Inferior parietal cortex (tissue), 1 donor: ENCODE measurements around the gene RASEF.

Experiments used
- DNase-seq: peaks from one replicate; pipeline ENCODE4 v3.0.0-alpha.2; 2016; ENCODE audit errors: extremely low spot score

The RASEF gene

DNA sequence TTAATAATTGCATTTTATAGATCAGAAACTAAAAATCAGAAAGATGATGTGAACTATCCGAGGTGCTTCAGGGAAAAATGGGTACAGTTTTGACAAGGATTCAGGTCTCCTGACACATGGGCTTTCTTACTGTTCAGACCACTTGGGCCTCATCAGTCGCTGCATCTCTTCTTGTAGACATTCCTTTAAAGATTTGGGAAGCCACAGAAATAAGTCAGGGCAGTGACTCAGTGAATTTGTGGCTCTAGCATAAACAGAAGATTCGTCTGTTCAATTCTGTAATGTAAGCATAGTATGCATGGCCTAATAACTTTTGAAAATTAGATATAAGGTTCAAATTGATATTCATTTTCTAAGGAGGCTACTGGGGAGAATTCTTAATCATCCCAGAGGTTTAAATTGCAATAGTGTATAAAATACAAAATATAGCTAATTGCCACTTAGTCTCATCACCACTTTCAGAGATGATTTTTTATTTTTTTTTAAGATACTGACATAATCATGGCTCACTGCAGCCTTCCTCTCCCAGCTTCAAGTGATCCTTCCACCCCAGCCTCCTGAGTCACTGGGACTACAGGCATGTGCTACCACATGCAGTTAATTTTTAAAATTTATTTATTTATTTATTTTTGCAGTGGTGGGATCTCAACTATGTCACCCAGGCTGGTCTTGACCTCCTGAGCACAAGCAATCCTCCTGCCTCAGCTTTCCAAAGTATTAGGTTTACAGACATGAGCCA is 48.9 kb downstream of the RASEF start:
- DNase-seq, result no peak

DNA sequence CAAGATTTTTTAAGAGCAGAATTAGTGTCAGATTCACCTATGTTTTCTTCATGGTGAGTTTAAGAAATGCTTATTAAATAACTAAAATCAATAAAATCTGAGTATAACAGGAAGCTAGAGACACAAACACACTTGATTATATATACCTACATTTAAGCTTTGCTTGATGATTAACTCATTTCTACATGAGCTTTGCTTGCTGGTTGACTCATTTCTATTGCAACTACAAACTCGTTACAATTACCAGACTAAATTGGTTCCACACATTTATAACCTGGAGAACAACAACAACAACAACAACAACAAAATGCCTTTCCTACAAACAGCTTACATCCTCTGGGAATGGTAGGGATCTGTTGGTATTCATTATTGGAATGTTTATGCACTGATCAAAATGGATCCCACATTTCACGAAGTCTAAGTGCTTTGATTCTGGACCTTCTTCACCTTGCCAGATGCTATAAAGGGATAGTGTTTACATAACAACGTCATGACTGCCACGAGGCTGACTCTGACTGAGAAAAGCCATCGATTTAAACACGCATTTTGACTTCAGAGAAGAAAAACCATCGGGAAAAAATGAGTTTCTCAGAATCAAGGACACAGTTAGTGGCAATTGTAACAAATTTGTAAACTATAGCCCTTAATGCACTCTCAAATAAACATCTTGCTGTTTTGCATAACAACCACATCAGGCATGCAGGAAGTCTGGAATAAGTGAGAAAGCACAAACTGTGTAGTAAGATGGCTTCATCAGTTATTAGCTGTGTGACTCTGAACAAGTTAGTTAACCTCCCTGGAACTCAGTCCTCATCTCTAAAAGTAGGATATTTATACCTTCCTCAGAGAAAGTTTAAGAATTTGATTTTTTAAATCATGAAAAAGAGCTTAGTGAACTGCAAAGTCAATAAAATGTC is 49.8 kb downstream of the RASEF start:
- no peak for DNase-seq

DNA sequence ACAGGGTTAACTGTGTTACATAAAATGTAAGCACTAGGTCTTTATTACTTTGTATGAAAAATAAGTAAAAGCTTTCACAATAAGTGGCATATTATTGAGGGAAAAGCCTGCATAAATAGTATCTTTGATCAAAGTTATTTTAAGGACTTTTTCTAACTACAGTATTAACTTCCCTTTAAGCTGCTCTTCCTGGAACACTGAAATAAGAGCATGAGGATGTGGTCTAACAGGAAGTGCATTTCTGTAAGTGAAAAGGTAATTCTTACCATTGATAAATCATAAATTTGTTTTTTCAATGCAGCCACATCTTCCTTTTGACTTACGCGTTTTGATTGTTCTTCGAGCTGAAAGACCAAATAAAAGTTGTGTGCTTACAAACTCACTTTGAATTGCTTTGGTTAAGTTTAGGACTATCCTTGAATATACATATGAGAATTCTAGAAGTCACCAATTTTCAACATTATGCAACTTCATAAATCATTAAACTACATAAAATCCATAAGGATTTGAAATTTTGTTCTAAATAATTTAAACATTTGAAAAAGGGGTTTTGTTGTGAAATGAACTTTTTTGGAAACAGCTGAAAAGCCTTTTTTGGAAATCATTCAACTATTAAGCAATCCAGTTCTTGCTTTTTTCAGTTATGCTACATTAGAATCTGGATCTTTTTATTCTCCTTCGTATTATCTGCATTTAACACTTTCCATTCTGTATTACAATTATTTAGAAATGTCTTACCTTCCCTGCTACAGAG is 50.6 kb downstream of the RASEF start:
- no peak for DNase-seq

DNA sequence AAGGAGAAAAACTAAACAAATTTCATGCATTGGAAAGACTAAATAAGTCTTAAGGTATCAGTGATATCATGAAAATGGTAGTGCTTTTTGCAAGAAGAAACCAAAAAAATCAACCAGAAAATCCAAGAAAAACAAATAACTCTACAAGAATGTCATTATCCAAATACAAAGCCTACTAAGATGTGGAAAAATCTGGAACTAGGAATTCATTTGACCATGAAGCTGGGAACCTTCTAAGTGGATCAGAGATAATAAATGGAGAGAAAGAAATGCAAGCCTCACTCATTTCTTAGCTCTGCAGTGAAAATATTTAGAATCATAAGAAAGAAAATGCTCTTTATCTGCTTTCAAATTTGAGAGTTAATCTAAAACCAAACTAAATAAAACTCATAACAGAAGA is 51.3 kb downstream of the RASEF start:
- DNase-seq, result no peak

DNA sequence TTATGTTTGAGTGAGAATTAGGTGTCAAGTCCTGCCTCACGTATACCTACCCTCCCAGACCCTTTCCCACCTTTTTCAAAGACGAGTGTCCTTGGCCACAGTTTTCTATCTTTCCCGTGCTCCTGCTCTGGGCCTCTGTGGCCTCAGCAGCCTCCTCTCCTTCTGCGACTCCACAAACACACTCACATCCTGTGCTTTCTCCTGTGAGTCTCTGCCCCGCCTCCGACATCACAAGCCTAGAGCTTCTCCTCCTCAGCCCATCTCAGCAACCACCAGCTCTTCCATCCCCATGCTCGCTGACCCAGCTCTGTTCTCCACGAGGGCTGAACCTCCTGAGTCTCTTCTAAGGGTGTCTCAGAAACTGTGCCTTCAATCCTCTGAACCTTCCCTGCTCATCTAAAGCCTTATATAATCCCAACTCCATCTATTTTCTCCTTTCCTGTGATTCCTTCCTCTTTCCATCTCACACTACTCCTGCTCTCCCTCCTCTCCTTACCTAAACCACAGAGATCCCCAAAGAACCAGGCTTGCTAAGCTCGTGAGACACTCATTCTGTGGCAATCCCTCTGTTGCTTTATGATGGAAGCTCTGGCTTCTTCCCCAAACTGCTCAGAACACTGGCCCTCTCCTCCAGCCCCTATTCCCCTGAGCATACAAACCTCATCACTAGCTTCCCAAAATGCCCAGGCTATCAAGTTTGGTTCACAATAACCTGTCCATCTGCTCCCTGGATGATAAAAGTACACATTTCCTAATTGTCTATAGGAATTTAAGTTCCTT is 55.2 kb downstream of the RASEF start:
- no peak for DNase-seq

- DNase-seq, result no peak
Measured at GRCh38 chr9:83006378-83006777, 56.6 kb downstream of the RASEF start.

GRCh38 chr9:83005963-83006362 is 57.0 kb downstream of the RASEF start:
- DNase-seq, result no peak

DNA sequence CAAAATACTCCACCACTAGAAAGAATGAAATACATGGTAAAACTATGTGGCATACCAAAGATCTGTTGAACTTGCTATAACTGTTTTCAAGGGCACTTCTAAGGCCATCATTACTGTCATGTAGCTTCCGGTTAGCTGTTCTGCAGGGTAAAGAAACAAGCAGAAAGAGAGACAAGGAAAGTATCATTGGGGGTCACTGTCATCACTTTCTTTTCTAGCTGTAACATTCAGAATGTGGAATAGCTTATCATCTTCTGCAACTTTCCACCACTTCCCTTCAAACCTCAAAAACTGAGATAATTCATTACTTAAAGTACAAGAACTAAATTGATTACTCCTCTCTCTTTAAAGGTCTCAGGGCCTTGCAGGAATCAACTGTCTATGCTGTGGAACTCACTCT is 57.6 kb downstream of the RASEF start:
- DNase-seq, result no peak

DNA sequence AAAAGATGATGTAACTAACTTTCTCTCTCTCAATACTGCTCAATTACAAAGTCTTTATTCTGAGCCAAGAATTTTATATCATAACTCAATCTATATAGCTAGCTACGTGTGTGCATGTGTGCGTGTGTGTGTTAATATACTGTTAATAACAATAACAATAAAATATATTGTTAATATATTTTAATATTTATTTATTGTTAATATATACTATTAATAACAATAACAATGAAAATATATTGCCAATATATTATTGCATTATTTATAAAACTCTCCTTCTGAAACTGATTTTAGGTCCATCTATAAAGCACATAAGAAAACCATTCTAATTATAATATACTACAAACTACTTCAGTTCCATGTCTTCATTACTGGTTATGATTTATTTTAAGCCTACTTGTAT is 60.6 kb downstream of the RASEF start:
- no peak for DNase-seq

DNA sequence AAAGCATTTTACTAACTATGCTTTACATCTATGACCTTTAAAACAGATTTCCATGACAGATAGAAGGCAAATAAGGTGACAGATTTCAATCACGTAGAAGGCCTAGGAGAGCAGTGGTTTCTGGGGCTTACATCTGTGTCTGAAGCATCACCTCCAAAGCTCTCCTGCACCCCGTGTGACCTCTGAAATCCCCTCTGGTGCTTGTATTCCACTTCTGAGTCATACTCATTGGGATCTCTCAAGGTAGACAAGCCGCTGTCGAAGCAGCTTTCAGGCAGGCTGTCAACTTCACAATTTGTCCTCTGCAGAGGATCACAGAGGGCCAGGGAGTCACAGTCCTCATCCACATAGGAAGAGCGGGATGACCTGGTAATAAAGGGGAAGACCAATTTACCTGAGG is 62.2 kb downstream of the RASEF start:
- DNase-seq, result no peak

DNA sequence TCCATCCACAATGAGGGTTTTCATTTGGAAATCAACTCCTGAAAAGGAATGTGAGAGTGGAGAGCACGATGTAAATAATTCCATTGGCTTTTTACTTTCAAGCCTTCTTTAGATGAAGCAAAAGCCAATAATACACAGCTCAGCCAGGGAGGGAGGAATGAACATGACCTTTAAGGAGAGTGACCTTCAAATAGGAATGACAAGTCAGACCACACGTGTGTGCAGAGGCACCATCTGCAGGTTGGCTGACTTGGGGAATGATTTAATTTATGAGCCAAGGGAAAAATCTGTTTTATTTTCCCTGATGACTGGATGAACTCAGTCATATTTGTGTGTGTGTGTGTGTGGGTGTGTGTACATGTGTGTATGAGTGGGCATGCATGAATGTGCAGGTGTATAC is 64.5 kb downstream of the RASEF start:
- DNase-seq, result no peak

DNA sequence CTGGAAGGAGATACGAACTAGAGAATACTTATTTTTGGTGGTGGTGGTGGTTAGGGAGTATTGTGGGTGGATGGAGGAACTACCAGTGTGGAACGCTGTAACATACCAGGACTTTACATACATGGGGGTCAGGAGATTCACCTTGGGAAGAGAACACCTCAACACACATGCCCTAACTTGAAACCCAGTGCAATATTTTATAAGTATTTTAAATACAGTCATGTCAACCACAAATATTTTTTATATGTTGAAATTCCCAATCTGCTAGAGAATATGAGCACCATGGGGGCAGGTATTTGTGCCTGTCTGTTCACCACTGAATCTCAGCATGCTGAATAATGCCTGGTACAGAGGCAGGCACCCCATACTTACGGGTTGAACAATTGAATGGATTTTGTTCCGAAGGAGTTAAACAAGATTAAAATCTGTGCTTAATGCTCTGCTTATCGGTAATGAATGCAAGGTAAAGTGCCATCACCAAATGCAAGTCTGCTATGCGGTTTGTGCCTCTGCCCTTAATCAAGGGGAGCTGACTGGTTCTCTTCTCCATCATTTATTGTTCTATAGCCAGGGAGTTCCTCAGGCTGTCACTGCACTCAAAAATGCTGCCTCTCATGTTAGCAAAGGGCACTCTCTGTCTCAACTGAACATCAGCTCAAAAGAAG is 65.3 kb downstream of the RASEF start:
- DNase-seq, result no peak

- no peak for DNase-seq
Measured at GRCh38 chr9:82996941-82997340, 66.0 kb downstream of the RASEF start.

GRCh38 chr9:82993856-82994605 is 68.9 kb downstream of the RASEF start:
- no peak for DNase-seq

- peak; percentile 34 for DNase-seq
Measured at GRCh38 chr9:82991671-82992070, 71.3 kb downstream of the RASEF start.

DNA sequence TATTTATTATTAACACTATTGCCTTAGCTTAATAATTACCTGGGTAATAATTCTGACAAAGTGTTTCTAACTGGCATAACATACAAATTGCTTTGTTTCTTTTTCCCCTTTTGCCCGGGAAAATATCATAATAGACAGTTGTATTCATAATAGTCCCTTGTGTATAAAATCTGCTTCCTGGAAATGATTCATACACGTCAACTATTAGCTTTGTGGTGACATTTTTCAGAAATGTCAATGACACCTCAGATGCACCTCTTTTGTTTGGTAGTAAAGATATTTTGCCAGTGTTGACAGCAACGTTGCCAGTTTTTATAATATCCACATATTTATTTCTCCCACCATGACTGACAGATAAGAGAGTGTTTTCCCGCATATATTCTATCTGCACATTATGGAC is 73.0 kb downstream of the RASEF start:
- DNase-seq, result no peak

DNA sequence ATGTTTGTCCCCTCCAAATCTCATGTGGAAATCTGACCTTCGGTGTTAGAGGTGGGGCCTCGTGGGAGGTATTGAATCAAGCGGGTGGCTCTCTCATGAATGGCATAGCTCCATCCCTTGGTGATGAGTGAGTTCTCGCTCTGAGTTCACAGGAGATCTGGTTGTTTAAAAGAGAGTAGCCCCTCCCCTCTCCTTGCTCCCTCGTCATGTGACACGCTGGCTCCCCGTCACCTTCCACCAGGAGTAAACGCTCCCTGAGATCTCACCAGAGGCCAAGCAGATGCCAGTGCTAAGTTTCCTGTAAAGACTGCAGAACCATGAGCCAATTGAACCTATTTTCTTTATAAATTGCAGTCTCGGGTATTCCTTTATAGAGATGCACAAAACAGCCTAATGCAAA is 74.5 kb downstream of the RASEF start:
- DNase-seq, result no peak

GRCh38 chr9:82987370-82988189 is 75.4 kb downstream of the RASEF start:
- no peak for DNase-seq

GRCh38 chr9:82981552-82981951 is 81.4 kb downstream of the RASEF start:
- no peak for DNase-seq
